Measurements from ENCODE around the gene CDS2. TPM values are rescaled to one million over a fixed set of nuclear protein-coding genes. Genes with fewer than 3 reads are reported as not detected.

CDS2 gene
- total RNA-seq, 1 donor from 2014 or later: 23.4 TPM

DNA sequence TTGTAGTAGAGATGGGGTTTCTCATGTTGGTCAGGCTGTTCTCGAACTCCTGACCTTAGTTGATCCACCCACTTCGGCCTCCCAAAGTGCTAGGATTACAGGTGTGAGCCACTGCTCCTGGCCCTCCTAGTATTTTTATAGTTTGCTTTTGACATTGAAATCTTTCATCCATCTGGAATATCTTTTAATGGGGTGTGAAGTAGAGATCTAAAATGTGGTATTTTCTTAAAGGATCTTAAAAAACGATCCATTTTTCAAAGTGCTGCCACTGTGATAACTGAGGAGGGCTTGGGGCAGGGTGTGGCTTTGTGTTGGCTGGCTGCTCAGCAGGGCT, 23.1 kb downstream of the CDS2 start:
- no peak for FAIRE-seq
- TF ChIP-seq, protein P1, sequence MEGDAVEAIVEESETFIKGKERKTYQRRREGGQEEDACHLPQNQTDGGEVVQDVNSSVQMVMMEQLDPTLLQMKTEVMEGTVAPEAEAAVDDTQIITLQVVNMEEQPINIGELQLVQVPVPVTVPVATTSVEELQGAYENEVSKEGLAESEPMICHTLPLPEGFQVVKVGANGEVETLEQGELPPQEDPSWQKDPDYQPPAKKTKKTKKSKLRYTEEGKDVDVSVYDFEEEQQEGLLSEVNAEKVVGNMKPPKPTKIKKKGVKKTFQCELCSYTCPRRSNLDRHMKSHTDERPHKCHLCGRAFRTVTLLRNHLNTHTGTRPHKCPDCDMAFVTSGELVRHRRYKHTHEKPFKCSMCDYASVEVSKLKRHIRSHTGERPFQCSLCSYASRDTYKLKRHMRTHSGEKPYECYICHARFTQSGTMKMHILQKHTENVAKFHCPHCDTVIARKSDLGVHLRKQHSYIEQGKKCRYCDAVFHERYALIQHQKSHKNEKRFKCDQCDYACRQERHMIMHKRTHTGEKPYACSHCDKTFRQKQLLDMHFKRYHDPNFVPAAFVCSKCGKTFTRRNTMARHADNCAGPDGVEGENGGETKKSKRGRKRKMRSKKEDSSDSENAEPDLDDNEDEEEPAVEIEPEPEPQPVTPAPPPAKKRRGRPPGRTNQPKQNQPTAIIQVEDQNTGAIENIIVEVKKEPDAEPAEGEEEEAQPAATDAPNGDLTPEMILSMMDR (IDR thresholded peaks at IDR 0.05; ENCODE audit: insufficient read depth, low read length, severe bottlenecking): no peak

GRCh38 chr20:5150226-5151076, 23.6 kb downstream of the CDS2 start:
- TF ChIP-seq, protein P1 (IDR thresholded peaks at IDR 0.05; ENCODE audit: insufficient read depth, low read length, severe bottlenecking): no peak
- H3K27me3 ChIP-seq (ENCODE audit: control insufficient read depth, insufficient read depth, low read length): no peaks in the 10 kb centered on the region
- DNase-seq (ENCODE audit: low read depth) (no peak), FAIRE-seq (peak; percentile 68)
- no peaks in the 10 kb centered on the region for H3K36me3 ChIP-seq (ENCODE audit: control insufficient read depth, insufficient read depth, low read length)
- H3K4me3 ChIP-seq (ENCODE audit: low read depth, low read length): no peak overlapping the region

More for the DNA sequence above, 23.1 kb downstream of the CDS2 start:
- no peaks in the 10 kb centered on the region for H3K27me3 ChIP-seq (ENCODE audit: control insufficient read depth, insufficient read depth, low read length)
- DNase-seq (ENCODE audit: low read depth): no peak
- H3K36me3 ChIP-seq (ENCODE audit: control insufficient read depth, insufficient read depth, low read length): no peaks in the 10 kb centered on the region
- H3K4me3 ChIP-seq (ENCODE audit: low read depth, low read length): no peak overlapping the region

DNA sequence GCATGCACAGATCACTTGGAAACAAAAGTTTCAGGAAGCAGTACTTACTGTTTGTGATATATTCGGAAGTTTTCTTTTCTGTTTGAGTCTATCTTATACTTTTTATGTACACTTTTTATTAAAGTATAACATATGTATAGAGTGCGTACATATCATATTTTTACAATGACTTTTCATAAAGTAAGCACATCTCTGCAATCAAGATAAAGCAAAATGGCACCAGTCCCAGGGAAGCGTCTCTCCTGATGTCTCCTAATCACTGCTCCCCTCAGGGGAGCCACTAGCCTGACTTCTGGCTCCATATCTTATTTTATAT, 26.3 kb downstream of the CDS2 start:
- TF ChIP-seq, protein P1 (IDR thresholded peaks at IDR 0.05; ENCODE audit: insufficient read depth, low read length, severe bottlenecking): no peak
- no peak for DNase-seq (ENCODE audit: low read depth)
- Histone ChIP-seq H3K4me3 (ENCODE audit: low read depth, low read length) (no peak overlapping the region), H3K36me3 (ENCODE audit: control insufficient read depth, insufficient read depth, low read length) (no peaks in the 10 kb centered on the region), H3K27me3 (ENCODE audit: control insufficient read depth, insufficient read depth, low read length) (no peaks in the 10 kb centered on the region)
- no peak for FAIRE-seq

DNA sequence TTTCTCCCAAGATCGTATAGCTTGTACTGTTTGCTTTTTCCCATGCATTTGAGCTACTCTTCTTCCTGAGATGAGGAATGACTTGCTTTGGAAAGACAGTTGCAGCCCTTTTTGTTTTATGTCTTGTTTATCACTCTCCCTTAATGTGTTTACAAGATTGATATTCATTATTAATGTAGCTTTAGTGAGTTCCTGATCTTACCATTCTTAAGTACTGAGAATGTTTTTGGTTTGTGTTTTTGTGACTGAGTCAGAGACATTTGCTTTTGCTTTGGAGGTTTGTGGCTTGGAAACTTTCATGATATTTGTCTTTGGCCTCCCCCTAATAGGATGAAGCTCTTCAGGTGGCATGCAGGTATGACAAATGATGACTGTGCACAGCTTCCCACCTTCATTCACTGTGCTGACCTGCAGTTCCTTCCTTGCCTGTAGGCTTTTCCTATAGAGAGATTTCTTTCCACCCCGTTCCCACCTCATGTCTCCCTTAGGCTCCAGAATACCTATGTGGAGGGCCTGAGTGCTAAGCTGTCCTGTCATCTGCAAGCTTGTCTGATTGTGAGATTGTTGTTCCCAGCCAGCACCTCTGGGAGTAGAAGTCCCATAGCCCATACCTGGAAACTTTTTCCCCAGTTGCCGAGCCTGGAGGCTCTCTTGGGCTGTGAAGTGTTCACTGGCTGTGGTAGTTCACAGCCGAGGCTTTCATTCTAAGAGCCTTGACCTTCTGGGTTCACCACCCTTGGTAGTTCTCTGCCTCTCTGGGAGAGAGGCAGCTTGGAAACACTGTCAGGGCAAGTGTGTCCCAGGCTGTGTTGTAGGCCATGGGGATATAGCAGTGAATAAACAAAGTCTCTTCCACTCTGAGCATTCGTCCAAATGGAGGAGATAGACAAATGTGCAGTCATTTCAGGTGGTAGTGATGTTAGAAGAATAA, 27.1 kb downstream of the CDS2 start:
- no peaks in the 10 kb centered on the region for H3K27me3 ChIP-seq (ENCODE audit: control insufficient read depth, insufficient read depth, low read length)
- TF ChIP-seq, protein P1 (IDR thresholded peaks at IDR 0.05; ENCODE audit: insufficient read depth, low read length, severe bottlenecking): peak; percentile 8
- FAIRE-seq (peak; percentile 23), DNase-seq (ENCODE audit: low read depth) (peak; percentile 94)
- no peaks in the 10 kb centered on the region for H3K36me3 ChIP-seq (ENCODE audit: control insufficient read depth, insufficient read depth, low read length)
- no peak overlapping the region for H3K4me3 ChIP-seq (ENCODE audit: low read depth, low read length)

- TF ChIP-seq, protein P1 (IDR thresholded peaks at IDR 0.05; ENCODE audit: insufficient read depth, low read length, severe bottlenecking): no peak
- no peaks in the 10 kb centered on the region for H3K27me3 ChIP-seq (ENCODE audit: control insufficient read depth, insufficient read depth, low read length)
- no peak for FAIRE-seq
- no peak for DNase-seq (ENCODE audit: low read depth)
- no peaks in the 10 kb centered on the region for H3K36me3 ChIP-seq (ENCODE audit: control insufficient read depth, insufficient read depth, low read length)
- H3K4me3 ChIP-seq (ENCODE audit: low read depth, low read length): no peak overlapping the region
Observed at GRCh38 chr20:5154543-5154925, 27.7 kb downstream of the CDS2 start.
